Measurements from ENCODE around the gene AUTS2.

The AUTS2 gene

DNA sequence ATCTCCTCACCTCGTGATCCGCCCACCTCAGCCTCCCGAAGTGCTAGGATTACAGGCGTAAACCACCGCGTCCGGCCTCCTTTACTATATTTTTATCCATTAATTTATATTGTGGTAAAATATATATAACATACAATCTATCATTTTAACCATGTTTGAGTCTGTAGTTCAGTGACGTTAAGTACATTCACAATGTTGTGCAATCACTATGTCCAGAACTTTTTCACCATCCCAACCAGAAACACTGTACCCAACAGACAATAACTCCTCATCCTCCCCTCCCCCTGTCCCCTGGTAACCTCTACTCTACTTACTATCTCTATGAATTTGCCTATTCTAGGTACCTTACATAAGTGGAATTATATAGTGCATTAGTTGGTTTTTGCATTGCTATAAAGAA is 1236.1 kb downstream of the AUTS2 start:
- no peak for DNase-seq (ENCODE audit: low read depth)

DNA sequence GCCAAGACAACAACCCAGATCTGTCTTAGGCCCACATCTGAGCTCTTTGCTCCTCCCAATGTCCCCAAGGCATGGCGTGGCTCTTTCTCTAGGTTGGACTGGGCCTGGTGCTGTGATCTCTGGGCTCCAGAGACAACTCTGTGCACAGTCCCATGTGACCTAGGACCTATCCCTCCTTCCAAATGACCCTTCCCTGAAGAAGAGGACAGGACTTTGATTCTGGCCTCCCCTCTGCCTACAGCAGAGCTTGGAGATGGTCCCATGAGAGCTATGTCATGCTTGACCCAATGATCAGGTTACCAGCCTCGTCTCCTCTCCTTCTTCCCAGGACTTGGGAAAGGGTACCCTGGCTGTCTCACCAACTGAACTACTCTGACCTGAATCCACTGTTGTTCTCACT is 1237.4 kb downstream of the AUTS2 start:
- DNase-seq (ENCODE audit: low read depth) = no peak

DNA sequence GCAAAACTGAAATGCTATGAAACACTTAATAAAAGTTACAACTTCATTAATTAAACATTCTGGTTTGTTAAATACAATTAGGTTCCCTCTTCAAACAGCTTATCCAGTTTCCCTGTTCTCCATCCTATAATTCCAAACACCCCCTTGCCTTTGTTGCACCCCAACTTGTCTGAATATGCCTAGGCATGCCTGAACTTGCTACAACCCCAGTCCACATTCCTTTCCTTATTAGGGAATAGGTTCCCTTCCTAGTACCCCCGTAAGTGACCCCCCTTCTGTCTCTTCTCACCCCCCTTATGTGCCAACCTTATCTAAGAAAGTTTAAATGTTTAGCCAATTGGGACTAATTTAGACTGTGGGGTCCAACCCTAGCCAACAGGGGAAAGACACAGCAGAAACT is 1238.0 kb downstream of the AUTS2 start:
- DNase-seq (ENCODE audit: low read depth) = no peak

- no peak for DNase-seq (ENCODE audit: low read depth)
Measured at GRCh38 chr7:70836946-70837345, 1238.7 kb downstream of the AUTS2 start.

GRCh38 chr7:70837589-70837988 is 1239.3 kb downstream of the AUTS2 start:
- no peak for DNase-seq (ENCODE audit: low read depth)

DNA sequence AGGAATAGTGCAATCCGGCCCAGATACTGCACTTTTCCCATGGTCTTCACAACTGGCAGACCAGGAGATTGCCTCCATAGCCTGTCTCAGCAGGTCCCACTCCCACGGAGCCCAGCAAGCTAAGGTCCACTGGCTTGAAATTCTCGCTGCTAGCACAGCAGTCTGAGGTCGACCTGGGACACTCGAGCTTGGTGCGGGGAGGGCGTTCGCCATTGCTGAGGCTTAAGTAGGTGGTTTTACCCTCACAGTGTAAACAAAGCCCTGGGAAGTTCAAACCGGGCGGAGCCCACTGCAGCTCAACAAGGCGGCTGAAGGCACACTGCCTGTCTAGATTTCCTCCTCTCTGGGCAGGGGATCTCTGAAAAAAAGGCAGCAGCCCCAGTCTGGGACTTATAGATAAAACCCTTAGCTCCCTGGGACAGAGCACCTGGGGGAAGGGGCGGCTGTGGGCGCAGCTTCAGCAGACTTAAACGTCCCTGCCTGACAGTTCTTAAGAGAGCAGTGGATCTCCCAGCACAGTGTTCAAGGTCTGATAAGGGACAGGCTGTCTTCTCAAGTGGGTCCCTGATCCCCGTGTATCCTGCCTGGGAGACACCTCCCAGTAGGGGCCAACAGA is 1240.1 kb downstream of the AUTS2 start:
- no peak for DNase-seq (ENCODE audit: low read depth)
